HepG2 (cell line): ENCODE measurements around the gene PRSS33. TPM values are rescaled to one million over a fixed set of nuclear protein-coding genes. Genes with fewer than 3 reads are reported as not detected.

Experiments used
- AGO2 ChIP-seq: fragments of 200-400 bp; formaldehyde crosslinking; optimal IDR thresholded peaks from 2 replicates; pipeline ENCODE3; 2017; ENCODE audit warnings: mild to moderate bottlenecking, low read depth, low read length, moderate library complexity
- BCL3 ChIP-seq: sonication (generic); formaldehyde crosslinking; IDR thresholded peaks from 2 replicates; pipeline ENCODE4 v1.5.1; 2020; ENCODE audit warnings: mild to moderate bottlenecking, missing genetic modification reagents, moderate library complexity
- MAX ChIP-seq: IDR thresholded peaks from 2 replicates; pipeline ENCODE4 v1.6.1; 2012; ENCODE audit warnings: inconsistent platforms
- NRL ChIP-seq: sonication (generic); formaldehyde crosslinking; IDR thresholded peaks from 2 replicates; pipeline ENCODE4 v1.5.0; 2020; ENCODE audit warnings: missing genetic modification reagents, mild to moderate bottlenecking, moderate library complexity, borderline replicate concordance
- PTBP1 ChIP-seq: fragments of 200-400 bp; formaldehyde crosslinking; IDR thresholded peaks from 2 replicates; pipeline ENCODE4 v1.6.1; 2018; ENCODE audit warnings: low read length, low read depth; ENCODE audit not compliant: poor library complexity, severe bottlenecking
- ZBTB7A ChIP-seq: sonication (generic); formaldehyde crosslinking; IDR thresholded peaks from 2 replicates; pipeline ENCODE4 v1.8.0; 2022; ENCODE audit warnings: mild to moderate bottlenecking, missing genetic modification reagents
- ZNF142 ChIP-seq: sonication (generic); formaldehyde crosslinking; IDR thresholded peaks from 2 replicates; pipeline ENCODE4 v1.4.0; 2020; ENCODE audit warnings: missing genetic modification reagents
- ZNF670 ChIP-seq: sonication (generic); formaldehyde crosslinking; IDR thresholded peaks from 2 replicates; pipeline ENCODE4 v1.8.0; 2022; ENCODE audit warnings: mild to moderate bottlenecking, missing genetic modification reagents, borderline replicate concordance
- ZNF720 ChIP-seq: sonication (generic); formaldehyde crosslinking; IDR thresholded peaks from 2 replicates; pipeline ENCODE4 v1.4.0; 2020; ENCODE audit warnings: missing genetic modification reagents
- polyA plus RNA-seq, 8 experiments: library from polyadenylated mRNA; depleted of rRNA in 3 of 8; stranded (reverse) in 7 of 8; unstranded in 1 of 8; fragments of >200 nt; fragmentation: Illumina TruSeq in 4 of 8; extraction: Trizol in 4 of 8; gene quantifications; 2 replicates each; pipeline versions ENCODE4 v1.2.1 to v1.2.3, GENCODE V29; 2011 to 2016; ENCODE audit warnings: low read depth in 4 of 8, missing spikeins in 1 of 8, mixed read lengths in 1 of 8; ENCODE audit not compliant: insufficient read depth in 1 of 8
- total RNA-seq, 5 experiments: library from RNA; depleted of rRNA; stranded (reverse); fragments of >200 nt; fragmentation: Illumina TruSeq; extraction: Trizol; gene quantifications; 2 replicates each; pipeline ENCODE4 v1.2.3, GENCODE V29; 2016; ENCODE audit warnings: low read depth in 1 of 5
- TF ChIP-seq, protein P1 (sequence below): sonication (generic); formaldehyde crosslinking; IDR thresholded peaks from 2 replicates; pipeline ENCODE4 v1.5.0; 2020; ENCODE audit warnings: mild to moderate bottlenecking, missing genetic modification reagents
- TF ChIP-seq, protein P2 (sequence below): IDR thresholded peaks from 2 replicates; pipeline ENCODE4 v1.6.1; 2016; ENCODE audit warnings: low read depth, control low read depth
- TF ChIP-seq, protein P3 (sequence below): sonication (generic); formaldehyde crosslinking; IDR thresholded peaks from 2 replicates; pipeline ENCODE4 v1.8.0; 2022; ENCODE audit warnings: missing genetic modification reagents, low read depth, mild to moderate bottlenecking, borderline replicate concordance
- TF ChIP-seq, protein P4 (sequence below): sonication (generic); formaldehyde crosslinking; conservative IDR thresholded peaks from 2 replicates; pipeline ENCODE4 v1.4.0; 2020; ENCODE audit warnings: missing genetic modification reagents

The PRSS33 gene
- total and polyA plus RNA-seq, 2 of the 13 experiments (the other 11 are each of a cell fraction or from before 2014, with no cell fraction given): not detected

DNA sequence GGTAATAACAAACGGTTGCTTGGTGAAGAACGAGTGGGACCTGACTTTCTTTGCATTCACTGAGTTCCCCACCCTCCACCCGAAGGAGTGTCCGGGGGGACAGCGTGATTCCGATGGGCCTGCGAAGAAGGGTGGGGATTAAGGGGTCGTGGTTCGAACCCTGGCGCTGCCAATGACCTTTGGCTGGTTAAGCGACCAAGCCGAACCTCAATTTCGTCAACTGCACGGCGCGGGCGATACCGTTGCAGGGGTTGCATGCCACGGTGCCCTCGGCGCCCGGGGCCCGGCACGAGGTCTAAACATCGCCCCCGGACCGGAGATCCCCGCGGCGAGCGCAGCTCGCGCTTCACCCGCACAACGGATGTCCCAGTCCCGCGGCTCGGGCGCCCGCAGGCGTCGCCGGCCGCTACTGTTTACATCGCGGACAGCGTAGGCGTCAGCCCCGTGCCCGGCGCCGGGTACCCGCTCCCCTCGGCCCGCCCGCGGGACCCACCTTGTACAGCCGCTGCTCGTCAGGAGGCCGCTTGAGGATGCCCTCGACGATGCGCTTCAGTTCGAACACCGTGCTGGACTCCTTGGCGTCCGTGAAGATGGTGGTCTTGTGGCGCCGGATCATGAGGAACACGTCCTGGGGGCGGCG, 10.7 kb downstream of the PRSS33 start (continued):
- TF ChIP-seq, protein P1, sequence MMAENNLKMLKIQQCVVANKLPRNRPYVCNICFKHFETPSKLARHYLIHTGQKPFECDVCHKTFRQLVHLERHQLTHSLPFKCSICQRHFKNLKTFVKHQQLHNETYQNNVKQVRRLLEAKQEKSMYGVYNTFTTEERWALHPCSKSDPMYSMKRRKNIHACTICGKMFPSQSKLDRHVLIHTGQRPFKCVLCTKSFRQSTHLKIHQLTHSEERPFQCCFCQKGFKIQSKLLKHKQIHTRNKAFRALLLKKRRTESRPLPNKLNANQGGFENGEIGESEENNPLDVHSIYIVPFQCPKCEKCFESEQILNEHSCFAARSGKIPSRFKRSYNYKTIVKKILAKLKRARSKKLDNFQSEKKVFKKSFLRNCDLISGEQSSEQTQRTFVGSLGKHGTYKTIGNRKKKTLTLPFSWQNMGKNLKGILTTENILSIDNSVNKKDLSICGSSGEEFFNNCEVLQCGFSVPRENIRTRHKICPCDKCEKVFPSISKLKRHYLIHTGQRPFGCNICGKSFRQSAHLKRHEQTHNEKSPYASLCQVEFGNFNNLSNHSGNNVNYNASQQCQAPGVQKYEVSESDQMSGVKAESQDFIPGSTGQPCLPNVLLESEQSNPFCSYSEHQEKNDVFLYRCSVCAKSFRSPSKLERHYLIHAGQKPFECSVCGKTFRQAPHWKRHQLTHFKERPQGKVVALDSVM: no peak
- TF ChIP-seq, protein P2, sequence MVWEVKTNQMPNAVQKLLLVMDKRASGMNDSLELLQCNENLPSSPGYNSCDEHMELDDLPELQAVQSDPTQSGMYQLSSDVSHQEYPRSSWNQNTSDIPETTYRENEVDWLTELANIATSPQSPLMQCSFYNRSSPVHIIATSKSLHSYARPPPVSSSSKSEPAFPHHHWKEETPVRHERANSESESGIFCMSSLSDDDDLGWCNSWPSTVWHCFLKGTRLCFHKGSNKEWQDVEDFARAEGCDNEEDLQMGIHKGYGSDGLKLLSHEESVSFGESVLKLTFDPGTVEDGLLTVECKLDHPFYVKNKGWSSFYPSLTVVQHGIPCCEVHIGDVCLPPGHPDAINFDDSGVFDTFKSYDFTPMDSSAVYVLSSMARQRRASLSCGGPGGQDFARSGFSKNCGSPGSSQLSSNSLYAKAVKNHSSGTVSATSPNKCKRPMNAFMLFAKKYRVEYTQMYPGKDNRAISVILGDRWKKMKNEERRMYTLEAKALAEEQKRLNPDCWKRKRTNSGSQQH (CRISPR knock-in tag): no peak
- TF ChIP-seq, protein P3, sequence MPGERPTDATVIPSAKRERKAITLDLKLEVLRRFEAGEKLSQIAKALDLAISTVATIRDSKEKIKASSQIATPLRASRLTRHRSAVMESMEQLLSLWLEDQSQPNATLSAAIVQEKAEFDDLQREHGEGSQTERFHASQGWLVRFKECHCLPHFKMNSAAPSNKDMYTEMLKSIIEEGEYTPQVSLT (CRISPR knock-in tag): no peak
- TF ChIP-seq, protein P4, sequence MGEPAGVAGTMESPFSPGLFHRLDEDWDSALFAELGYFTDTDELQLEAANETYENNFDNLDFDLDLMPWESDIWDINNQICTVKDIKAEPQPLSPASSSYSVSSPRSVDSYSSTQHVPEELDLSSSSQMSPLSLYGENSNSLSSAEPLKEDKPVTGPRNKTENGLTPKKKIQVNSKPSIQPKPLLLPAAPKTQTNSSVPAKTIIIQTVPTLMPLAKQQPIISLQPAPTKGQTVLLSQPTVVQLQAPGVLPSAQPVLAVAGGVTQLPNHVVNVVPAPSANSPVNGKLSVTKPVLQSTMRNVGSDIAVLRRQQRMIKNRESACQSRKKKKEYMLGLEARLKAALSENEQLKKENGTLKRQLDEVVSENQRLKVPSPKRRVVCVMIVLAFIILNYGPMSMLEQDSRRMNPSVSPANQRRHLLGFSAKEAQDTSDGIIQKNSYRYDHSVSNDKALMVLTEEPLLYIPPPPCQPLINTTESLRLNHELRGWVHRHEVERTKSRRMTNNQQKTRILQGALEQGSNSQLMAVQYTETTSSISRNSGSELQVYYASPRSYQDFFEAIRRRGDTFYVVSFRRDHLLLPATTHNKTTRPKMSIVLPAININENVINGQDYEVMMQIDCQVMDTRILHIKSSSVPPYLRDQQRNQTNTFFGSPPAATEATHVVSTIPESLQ (CRISPR knock-in tag): no peak
- TF ChIP-seq MAX (no peak), NRL (CRISPR knock-in tag) (no peak), ZNF670 (CRISPR knock-in tag) (no peak), ZBTB7A (0 out of 2 replicates have a peak, but pooled peaks have one; percentile 28), ZNF720 (CRISPR knock-in tag) (no peak), BCL3 (no peak), PTBP1 (no peak), AGO2 (no peak), ZNF142 (no peak)
